Rectal smooth muscle tissue (tissue), 1 donor: ENCODE data around the gene THADA.
"Not testable (repeated sequence)": the region's sequence is repeated elsewhere in the genome, so short reads cannot be mapped to it uniquely, and the experiment has no call there.

ENCODE experiments used
- H3K27ac ChIP-seq: one replicate; pipeline ENCODE4 v1.7.0; 2013; ENCODE audit warnings: low read depth, low read length, inconsistent platforms
- H3K27me3 ChIP-seq: one replicate; pipeline ENCODE4 v1.7.0; 2013; ENCODE audit warnings: low read length; ENCODE audit not compliant: control insufficient read depth, insufficient read depth
- H3K36me3 ChIP-seq: one replicate; pipeline ENCODE4 v1.7.0; 2013; ENCODE audit warnings: low read length; ENCODE audit not compliant: control insufficient read depth, insufficient read depth
- H3K4me1 ChIP-seq: one replicate; pipeline ENCODE4 v1.7.0; 2013; ENCODE audit warnings: low read length; ENCODE audit not compliant: control insufficient read depth, insufficient read depth
- H3K4me3 ChIP-seq: one replicate; pipeline ENCODE4 v1.7.0; 2013; ENCODE audit warnings: low read length
- H3K9ac ChIP-seq: one replicate; pipeline ENCODE4 v1.7.0; 2013; ENCODE audit warnings: low read length

The THADA gene

GRCh38 chr2:43595603-43596412 is at the start of gene THADA:
THADA (minus strand) TSS chr2:43596038; CDS start chr2:43592392, 3,646 bp downstream.
- Histone ChIP-seq H3K27me3 (no peaks in the 10 kb centered on the region), H3K9ac (peak within 1 kb of the TSS; percentile 89), H3K4me3 (peak within 1 kb of the TSS; percentile 81), H3K36me3 (no peaks in the 10 kb centered on the region), H3K4me1 (peaks cover 6% of the 10 kb centered on the region), H3K27ac (peak within 1 kb of the TSS; percentile 95)

GRCh38 chr2:43643680-43644079 is 47.8 kb upstream of the THADA start:
- no peak overlapping the region for H3K9ac ChIP-seq
- H3K4me1 ChIP-seq, result peaks cover 4% of the 10 kb centered on the region
- H3K27me3 ChIP-seq, result no peaks in the 10 kb centered on the region
- H3K4me3 ChIP-seq, result no peak overlapping the region
- no peak overlapping the region for H3K27ac ChIP-seq
- no peaks in the 10 kb centered on the region for H3K36me3 ChIP-seq

GRCh38 chr2:43642363-43642762 is 46.5 kb upstream of the THADA start:
- Histone ChIP-seq H3K27me3 (peaks cover 2% of the 10 kb centered on the region), H3K9ac (no peak overlapping the region), H3K4me1 (peaks cover 3% of the 10 kb centered on the region), H3K27ac (no peak overlapping the region), H3K36me3 (no peaks in the 10 kb centered on the region), H3K4me3 (no peak overlapping the region)

- peak within 1 kb of the TSS; percentile 56 for H3K9ac ChIP-seq
- no peaks in the 10 kb centered on the region for H3K36me3 ChIP-seq
- H3K4me3 ChIP-seq, result peak within 1 kb of the TSS; percentile 86
- H3K27ac ChIP-seq, result peak within 1 kb of the TSS; percentile 79
- H3K27me3 ChIP-seq, result peaks cover 2% of the 10 kb centered on the region
- H3K4me1 ChIP-seq, result peaks cover 4% of the 10 kb centered on the region
Measured at GRCh38 chr2:43637030-43637803, 41.4 kb upstream of the THADA start, which contains the start of gene PLEKHH2. PLEKHH2 (plus strand) TSS chr2:43637260; CDS start chr2:43644674, 7,414 bp downstream.

GRCh38 chr2:43636621-43637020 is 40.8 kb upstream of the THADA start:
- peaks cover 4% of the 10 kb centered on the region for H3K4me1 ChIP-seq
- peak overlapping the region; percentile 30 for H3K9ac ChIP-seq
- H3K36me3 ChIP-seq, result no peaks in the 10 kb centered on the region
- peaks cover 2% of the 10 kb centered on the region for H3K27me3 ChIP-seq
- no peak overlapping the region for H3K27ac ChIP-seq
- H3K4me3 ChIP-seq, result peak overlapping the region; percentile 86

GRCh38 chr2:43636153-43636552 is 40.3 kb upstream of the THADA start:
- not testable (repeated sequence) for H3K9ac ChIP-seq, H3K4me1 ChIP-seq, H3K27me3 ChIP-seq, H3K36me3 ChIP-seq, H3K27ac ChIP-seq, H3K4me3 ChIP-seq

GRCh38 chr2:43634604-43635306 is 38.9 kb upstream of the THADA start:
- H3K4me3 ChIP-seq, result no peak overlapping the region

GRCh38 chr2:43631618-43632317 is 35.9 kb upstream of the THADA start:
- Histone ChIP-seq H3K36me3 (no peaks in the 10 kb centered on the region), H3K27ac (no peak overlapping the region), H3K27me3 (no peaks in the 10 kb centered on the region), H3K4me1 (peaks cover 2% of the 10 kb centered on the region), H3K9ac (no peak overlapping the region), H3K4me3 (no peak overlapping the region)

More at GRCh38 chr2:43634604-43635306, 38.9 kb upstream of the THADA start:
- H3K27ac ChIP-seq, result no peak overlapping the region
- peaks cover 2% of the 10 kb centered on the region for H3K27me3 ChIP-seq
- peaks cover 4% of the 10 kb centered on the region for H3K4me1 ChIP-seq
- H3K36me3 ChIP-seq, result no peaks in the 10 kb centered on the region
- H3K9ac ChIP-seq, result no peak overlapping the region

GRCh38 chr2:43622931-43623451 is 27.2 kb upstream of the THADA start:
- H3K27me3 ChIP-seq, result no peaks in the 10 kb centered on the region
- no peak overlapping the region for H3K9ac ChIP-seq
- no peaks in the 10 kb centered on the region for H3K36me3 ChIP-seq
- H3K4me1 ChIP-seq, result peaks cover 2% of the 10 kb centered on the region
- H3K4me3 ChIP-seq, result no peak overlapping the region
- H3K27ac ChIP-seq, result peak overlapping the region; percentile 48

GRCh38 chr2:43619511-43619910 is 23.7 kb upstream of the THADA start:
- H3K4me3 ChIP-seq, result no peak overlapping the region
- H3K9ac ChIP-seq, result no peak overlapping the region
- no peaks in the 10 kb centered on the region for H3K27me3 ChIP-seq
- H3K4me1 ChIP-seq, result peaks cover 2% of the 10 kb centered on the region
- H3K27ac ChIP-seq, result no peak overlapping the region
- H3K36me3 ChIP-seq, result no peaks in the 10 kb centered on the region

- Histone ChIP-seq H3K27ac (no peak overlapping the region), H3K27me3 (no peaks in the 10 kb centered on the region), H3K9ac (no peak overlapping the region), H3K36me3 (no peaks in the 10 kb centered on the region), H3K4me3 (no peak overlapping the region), H3K4me1 (no peaks in the 10 kb centered on the region)
Measured at GRCh38 chr2:43616967-43617680, 21.3 kb upstream of the THADA start.
